Measurements from ENCODE around the gene PPM1M.

DNA sequence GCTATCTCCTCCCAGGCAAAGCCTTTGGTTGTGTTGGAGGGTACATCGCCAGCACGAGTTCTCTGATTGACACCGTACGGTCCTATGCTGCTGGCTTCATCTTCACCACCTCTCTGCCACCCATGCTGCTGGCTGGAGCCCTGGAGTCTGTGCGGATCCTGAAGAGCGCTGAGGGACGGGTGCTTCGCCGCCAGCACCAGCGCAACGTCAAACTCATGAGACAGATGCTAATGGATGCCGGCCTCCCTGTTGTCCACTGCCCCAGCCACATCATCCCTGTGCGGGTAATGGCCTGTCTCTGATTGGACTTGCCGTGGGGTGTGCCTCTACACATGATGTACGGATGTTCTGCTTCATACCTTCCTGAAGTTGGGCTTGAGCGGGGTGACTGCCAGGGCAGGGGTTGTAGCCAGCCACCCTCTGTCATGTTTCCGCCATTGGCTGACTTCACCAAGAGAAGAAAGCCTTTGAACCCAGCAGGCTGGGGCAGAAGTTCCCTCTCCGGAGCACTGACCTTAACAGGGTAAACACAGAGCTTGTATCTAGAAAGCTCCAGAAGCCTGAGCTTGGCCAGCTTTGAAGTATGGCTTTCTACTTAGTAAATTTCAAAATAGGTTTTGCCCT, 34.2 kb upstream of the PPM1M start:
- no peak for TF ChIP-seq DPF2 (IDR thresholded peaks at IDR 0.05)
- TF ChIP-seq SREBF2 (IDR thresholded peaks at IDR 0.05; ENCODE audit: low read length): no peak
- TF ChIP-seq, protein P1, sequence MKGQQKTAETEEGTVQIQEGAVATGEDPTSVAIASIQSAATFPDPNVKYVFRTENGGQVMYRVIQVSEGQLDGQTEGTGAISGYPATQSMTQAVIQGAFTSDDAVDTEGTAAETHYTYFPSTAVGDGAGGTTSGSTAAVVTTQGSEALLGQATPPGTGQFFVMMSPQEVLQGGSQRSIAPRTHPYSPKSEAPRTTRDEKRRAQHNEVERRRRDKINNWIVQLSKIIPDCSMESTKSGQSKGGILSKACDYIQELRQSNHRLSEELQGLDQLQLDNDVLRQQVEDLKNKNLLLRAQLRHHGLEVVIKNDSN (IDR thresholded peaks at IDR 0.05; ENCODE audit: borderline replicate concordance, extremely low read length, insufficient read depth, low read depth, low read length): no peak
- TF ChIP-seq, protein P2, sequence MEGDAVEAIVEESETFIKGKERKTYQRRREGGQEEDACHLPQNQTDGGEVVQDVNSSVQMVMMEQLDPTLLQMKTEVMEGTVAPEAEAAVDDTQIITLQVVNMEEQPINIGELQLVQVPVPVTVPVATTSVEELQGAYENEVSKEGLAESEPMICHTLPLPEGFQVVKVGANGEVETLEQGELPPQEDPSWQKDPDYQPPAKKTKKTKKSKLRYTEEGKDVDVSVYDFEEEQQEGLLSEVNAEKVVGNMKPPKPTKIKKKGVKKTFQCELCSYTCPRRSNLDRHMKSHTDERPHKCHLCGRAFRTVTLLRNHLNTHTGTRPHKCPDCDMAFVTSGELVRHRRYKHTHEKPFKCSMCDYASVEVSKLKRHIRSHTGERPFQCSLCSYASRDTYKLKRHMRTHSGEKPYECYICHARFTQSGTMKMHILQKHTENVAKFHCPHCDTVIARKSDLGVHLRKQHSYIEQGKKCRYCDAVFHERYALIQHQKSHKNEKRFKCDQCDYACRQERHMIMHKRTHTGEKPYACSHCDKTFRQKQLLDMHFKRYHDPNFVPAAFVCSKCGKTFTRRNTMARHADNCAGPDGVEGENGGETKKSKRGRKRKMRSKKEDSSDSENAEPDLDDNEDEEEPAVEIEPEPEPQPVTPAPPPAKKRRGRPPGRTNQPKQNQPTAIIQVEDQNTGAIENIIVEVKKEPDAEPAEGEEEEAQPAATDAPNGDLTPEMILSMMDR (IDR thresholded peaks at IDR 0.05 in 2 of 3, conservative IDR thresholded peaks at IDR 0.05 in 1 of 3; ENCODE audit: control insufficient read depth in 2 of 3, extremely low read depth in 1 of 3, insufficient read depth in 1 of 3, low read depth in 3 of 3, low read length in 3 of 3): no peak
- TF ChIP-seq EED (IDR thresholded peaks at IDR 0.05; ENCODE audit: low read depth): no peak
- no peak for TF ChIP-seq EZH2 (IDR thresholded peaks at IDR 0.05; ENCODE audit: borderline replicate concordance, control insufficient read depth, low read depth, low read length)
- no peak for TF ChIP-seq POLR2AphosphoS5 (IDR thresholded peaks at IDR 0.05; ENCODE audit: low read length)
- no peak for TF ChIP-seq EP300 (IDR thresholded peaks at IDR 0.05; ENCODE audit: borderline replicate concordance in 1 of 2, control insufficient read depth in 1 of 2, low read depth in 2 of 2, low read length in 2 of 2)
- no peak for TF ChIP-seq YY1 (IDR thresholded peaks at IDR 0.05; ENCODE audit: low read depth, low read length)
- TF ChIP-seq ESRRA (IDR thresholded peaks at IDR 0.05; ENCODE audit: low read length): no peak
